Keratinocyte (primary cell): Measurements from ENCODE around the gene OR13C5.
"Not testable (repeated sequence)": the region's sequence is repeated elsewhere in the genome, so short reads cannot be mapped to it uniquely, and the experiment has no call there.

Experiments used
- CTCF ChIP-seq, 3 experiments: IDR thresholded peaks in 1 of 3; conservative IDR thresholded peaks in 1 of 3; optimal IDR thresholded peaks in 1 of 3; 2 replicates in 2 of 3; 3 replicates in 1 of 3; pipeline versions ENCODE3 to v1.5.1; 2011; ENCODE audit warnings: low read length in 3 of 3, mild to moderate bottlenecking in 3 of 3, moderate library complexity in 2 of 3, control low read depth in 1 of 3, inconsistent platforms in 1 of 3; ENCODE audit not compliant: insufficient read depth in 2 of 3; ENCODE audit errors: extremely low read depth in 1 of 3
- EZH2 ChIP-seq: IDR thresholded peaks from one replicate; pipeline ENCODE4 v1.6.1; 2012; ENCODE audit warnings: inconsistent platforms, mild to moderate bottlenecking, low read length, moderate library complexity

DNA sequence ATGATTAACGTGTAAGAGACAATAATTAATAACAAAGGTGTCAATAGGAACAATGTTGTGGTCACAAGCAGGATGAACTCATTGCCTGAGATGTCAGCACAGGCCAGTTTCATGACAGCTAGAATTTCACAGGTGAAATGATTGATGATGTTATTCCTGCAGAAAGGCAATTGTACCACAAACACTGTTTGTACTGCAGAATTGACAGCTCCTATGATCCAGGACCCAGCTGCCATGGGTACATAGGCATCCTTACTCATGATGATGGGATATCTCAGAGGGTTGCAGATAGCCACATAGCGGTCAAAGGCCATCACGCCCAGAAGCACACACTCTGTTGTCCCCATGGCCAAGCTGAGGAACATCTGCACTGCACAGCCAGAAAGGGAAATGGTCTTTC lies 464 bp downstream of the OR13C5 start:
- not testable (repeated sequence) for TF ChIP-seq CTCF (optimal IDR thresholded peaks at IDR 0.05 in 1 of 3, IDR thresholded peaks at IDR 0.05 in 1 of 3, conservative IDR thresholded peaks at IDR 0.05 in 1 of 3; ENCODE audit: extremely low read depth in 1 of 3, insufficient read depth in 2 of 3, low read length in 3 of 3); EZH2
